HEK293 (cell line): ENCODE data around the gene MSI2.

Source experiments
- CTCF ChIA-PET: fragments of 350-600 bp; formaldehyde crosslinking; extraction: SDS; loops from one replicate; lab custom pipeline; 2021; ENCODE audit warnings: antibody characterized with exemption; lab: Yijun Ruan, JAX
- POLR2A ChIA-PET: fragments of 300-600 bp; formaldehyde crosslinking; extraction: SDS; loops from one replicate; lab custom pipeline; 2020; ENCODE audit warnings: antibody characterized with exemption, inconsistent platforms; lab: Yijun Ruan, JAX
- H3K27ac ChIP-seq: fragments of 200-500 bp; sonication (Bioruptor generic); 2 replicates; pipeline ENCODE4 v1.5.1; 2014; ENCODE audit warnings: low read depth, low read length, control low read depth, inconsistent platforms; ENCODE audit errors: extremely low read depth
- H3K36me3 ChIP-seq, 2 experiments: fragments of 200-500 bp in 1 of 2; sonication (Bioruptor generic) in 1 of 2; 1 replicate in 1 of 2; 2 replicates in 1 of 2; pipeline ENCODE4 v1.5.1; 2014 to 2017; ENCODE audit warnings: inconsistent platforms in 2 of 2, low read length in 2 of 2; ENCODE audit not compliant: control insufficient read depth in 2 of 2, insufficient read depth in 1 of 2
- H3K4me1 ChIP-seq: fragments of 200-500 bp; sonication (Bioruptor generic); 2 replicates; pipeline ENCODE4 v1.5.1; 2014; ENCODE audit warnings: mild to moderate bottlenecking, low read length, inconsistent platforms; ENCODE audit not compliant: control insufficient read depth, insufficient read depth
- H3K4me3 ChIP-seq: 2 replicates; pipeline ENCODE4 v1.5.1; 2011; ENCODE audit warnings: low read depth, mild to moderate bottlenecking, control low read depth, low read length, moderate library complexity
- H3K9me3 ChIP-seq: fragments of 200-500 bp; sonication (Bioruptor generic); 2 replicates; pipeline ENCODE4 v1.5.1; 2014; ENCODE audit warnings: low read depth, low read length, inconsistent platforms; ENCODE audit not compliant: control insufficient read depth, insufficient read depth
- KLF7 ChIP-seq: fragments of 450-650 bp; formaldehyde crosslinking; IDR thresholded peaks from 2 replicates; pipeline ENCODE4 v1.5.1; 2016; ENCODE audit warnings: missing biosample characterization, missing genetic modification characterization, borderline replicate concordance
- KLF9 ChIP-seq: fragments of 450-650 bp; formaldehyde crosslinking; IDR thresholded peaks from 2 replicates; pipeline ENCODE4 v1.5.1; 2016; ENCODE audit warnings: missing biosample characterization, missing genetic modification characterization, low read depth
- SP7 ChIP-seq: fragments of 450-650 bp; formaldehyde crosslinking; IDR thresholded peaks from 2 replicates; pipeline ENCODE4 v1.5.1; 2016; ENCODE audit warnings: missing biosample characterization, missing genetic modification characterization
- ZBTB20 ChIP-seq: fragments of 450-650 bp; formaldehyde crosslinking; IDR thresholded peaks from 2 replicates; pipeline ENCODE4 v1.5.1; 2016; ENCODE audit warnings: missing biosample characterization, missing genetic modification characterization
- ZBTB7A ChIP-seq: fragments of 450-650 bp; formaldehyde crosslinking; IDR thresholded peaks from 2 replicates; pipeline ENCODE4 v1.5.1; 2016; ENCODE audit warnings: low read depth, missing biosample characterization, missing genetic modification characterization
- ZNF221 ChIP-seq: fragments of 450-650 bp; formaldehyde crosslinking; IDR thresholded peaks from 2 replicates; pipeline ENCODE4 v1.5.1; 2017; ENCODE audit warnings: missing biosample characterization, missing genetic modification characterization, borderline replicate concordance
- ZNF302 ChIP-seq: fragments of 450-650 bp; formaldehyde crosslinking; IDR thresholded peaks from 2 replicates; pipeline ENCODE4 v1.5.1; 2016; ENCODE audit warnings: missing biosample characterization, missing genetic modification characterization, low read depth
- ZNF354C ChIP-seq: fragments of 450-650 bp; formaldehyde crosslinking; IDR thresholded peaks from 2 replicates; pipeline ENCODE4 v1.5.1; 2016; ENCODE audit warnings: missing biosample characterization, missing genetic modification characterization, low read depth, borderline replicate concordance
- ZNF660 ChIP-seq: fragments of 450-650 bp; IDR thresholded peaks from 2 replicates; pipeline ENCODE4 v1.5.1; 2018; ENCODE audit warnings: missing biosample characterization, mild to moderate bottlenecking, missing genetic modification characterization
- ZNF664 ChIP-seq: fragments of 450-650 bp; formaldehyde crosslinking; IDR thresholded peaks from 2 replicates; pipeline ENCODE4 v1.5.1; 2016; ENCODE audit warnings: missing biosample characterization, missing genetic modification characterization
- TF ChIP-seq, protein P1 (sequence below): fragments of 450-650 bp; formaldehyde crosslinking; IDR thresholded peaks from 2 replicates; pipeline ENCODE4 v1.5.1; 2016; ENCODE audit warnings: missing biosample characterization, missing genetic modification characterization
- TF ChIP-seq, protein P2 (sequence below): fragments of 450-650 bp; formaldehyde crosslinking; IDR thresholded peaks from 2 replicates; pipeline ENCODE4 v1.5.1; 2016; ENCODE audit warnings: missing biosample characterization, missing genetic modification characterization
- TF ChIP-seq, protein P3 (sequence below): fragments of 450-650 bp; formaldehyde crosslinking; IDR thresholded peaks from 2 replicates; pipeline ENCODE4 v1.5.1; 2017; ENCODE audit warnings: missing biosample characterization, mild to moderate bottlenecking, missing genetic modification characterization, moderate library complexity
- TF ChIP-seq, protein P4 (sequence below): fragments of 450-650 bp; formaldehyde crosslinking; IDR thresholded peaks from 2 replicates; pipeline ENCODE4 v1.5.1; 2016; ENCODE audit warnings: missing biosample characterization, missing genetic modification characterization

The MSI2 gene

DNA sequence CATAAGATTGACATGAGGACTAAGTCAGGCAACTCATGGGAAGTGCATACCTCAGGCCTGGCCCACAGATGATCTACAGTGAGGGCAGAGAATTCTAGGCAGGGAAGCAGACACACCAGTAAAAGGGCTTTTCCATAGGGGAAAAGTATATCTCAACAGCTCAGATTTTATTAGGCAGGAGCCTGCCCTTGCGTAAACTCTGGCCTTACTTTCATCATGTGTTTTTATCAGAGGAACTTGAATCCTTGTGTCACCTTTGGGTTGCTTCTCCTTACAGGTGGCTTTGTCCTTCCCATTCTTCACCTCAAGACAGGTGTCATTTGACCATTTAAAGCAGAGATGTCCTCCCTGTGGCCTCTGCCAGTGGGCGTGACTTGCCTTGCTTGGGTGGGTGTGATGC lies 138.1 kb downstream of the MSI2 start:
- H3K27ac ChIP-seq = no peak overlapping the region
- TF ChIP-seq ZBTB7A (tag by site-specific recombination) = no peak
- TF ChIP-seq, protein P1, sequence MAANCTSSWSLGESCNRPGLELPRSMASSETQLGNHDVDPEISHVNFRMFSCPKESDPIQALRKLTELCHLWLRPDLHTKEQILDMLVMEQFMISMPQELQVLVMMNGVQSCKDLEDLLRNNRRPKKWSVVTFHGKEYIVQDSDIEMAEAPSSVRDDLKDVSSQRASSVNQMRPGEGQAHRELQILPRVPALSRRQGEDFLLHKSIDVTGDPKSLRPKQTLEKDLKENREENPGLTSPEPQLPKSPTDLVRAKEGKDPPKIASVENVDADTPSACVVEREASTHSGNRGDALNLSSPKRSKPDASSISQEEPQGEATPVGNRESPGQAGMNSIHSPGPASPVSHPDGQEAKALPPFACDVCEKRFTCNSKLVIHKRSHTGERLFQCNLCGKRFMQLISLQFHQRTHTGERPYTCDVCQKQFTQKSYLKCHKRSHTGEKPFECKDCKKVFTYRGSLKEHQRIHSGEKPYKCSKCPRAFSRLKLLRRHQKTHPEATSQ (tag by site-specific recombination) = no peak
- TF ChIP-seq, protein P2, sequence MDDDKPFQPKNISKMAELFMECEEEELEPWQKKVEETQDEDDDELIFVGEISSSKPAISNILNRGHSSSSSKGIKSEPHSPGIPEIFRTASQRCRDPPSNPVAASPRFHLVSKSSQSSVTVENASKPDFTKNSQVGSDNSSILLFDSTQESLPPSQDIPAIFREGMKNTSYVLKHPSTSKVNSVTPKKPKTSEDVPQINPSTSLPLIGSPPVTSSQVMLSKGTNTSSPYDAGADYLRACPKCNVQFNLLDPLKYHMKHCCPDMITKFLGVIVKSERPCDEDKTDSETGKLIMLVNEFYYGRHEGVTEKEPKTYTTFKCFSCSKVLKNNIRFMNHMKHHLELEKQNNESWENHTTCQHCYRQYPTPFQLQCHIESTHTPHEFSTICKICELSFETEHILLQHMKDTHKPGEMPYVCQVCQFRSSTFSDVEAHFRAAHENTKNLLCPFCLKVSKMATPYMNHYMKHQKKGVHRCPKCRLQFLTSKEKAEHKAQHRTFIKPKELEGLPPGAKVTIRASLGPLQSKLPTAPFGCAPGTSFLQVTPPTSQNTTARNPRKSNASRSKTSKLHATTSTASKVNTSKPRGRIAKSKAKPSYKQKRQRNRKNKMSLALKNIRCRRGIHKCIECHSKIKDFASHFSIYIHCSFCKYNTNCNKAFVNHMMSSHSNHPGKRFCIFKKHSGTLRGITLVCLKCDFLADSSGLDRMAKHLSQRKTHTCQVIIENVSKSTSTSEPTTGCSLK = no peak
- no peak for TF ChIP-seq ZNF660 (tag by site-specific recombination)
- TF ChIP-seq ZBTB20 (tag by site-specific recombination) = no peak
- TF ChIP-seq ZNF664 (tag by site-specific recombination) = no peak
- TF ChIP-seq ZNF302 (tag by site-specific recombination) = no peak
- TF ChIP-seq, protein P3, sequence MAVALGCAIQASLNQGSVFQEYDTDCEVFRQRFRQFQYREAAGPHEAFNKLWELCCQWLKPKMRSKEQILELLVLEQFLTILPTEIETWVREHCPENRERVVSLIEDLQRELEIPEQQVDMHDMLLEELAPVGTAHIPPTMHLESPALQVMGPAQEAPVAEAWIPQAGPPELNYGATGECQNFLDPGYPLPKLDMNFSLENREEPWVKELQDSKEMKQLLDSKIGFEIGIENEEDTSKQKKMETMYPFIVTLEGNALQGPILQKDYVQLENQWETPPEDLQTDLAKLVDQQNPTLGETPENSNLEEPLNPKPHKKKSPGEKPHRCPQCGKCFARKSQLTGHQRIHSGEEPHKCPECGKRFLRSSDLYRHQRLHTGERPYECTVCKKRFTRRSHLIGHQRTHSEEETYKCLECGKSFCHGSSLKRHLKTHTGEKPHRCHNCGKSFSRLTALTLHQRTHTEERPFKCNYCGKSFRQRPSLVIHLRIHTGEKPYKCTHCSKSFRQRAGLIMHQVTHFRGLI (tag by site-specific recombination) = no peak
- no peak for TF ChIP-seq ZNF354C (tag by site-specific recombination)
- TF ChIP-seq ZNF221 (tag by site-specific recombination) = no peak
- H3K4me1 ChIP-seq = no peaks in the 10 kb centered on the region
- H3K36me3 ChIP-seq = no peaks in the 10 kb centered on the region
- ChIA-PET CTCF (interaction anchor here (0.6 to 1.2 kb wide), 2 partner anchors 12 to 197 kb away, joined by 3 to 7 read pairs; no protein-coding TSS in a partner anchor), POLR2A (no interaction called here)
- H3K9me3 ChIP-seq = peaks cover 2% of the 10 kb centered on the region; the same call in 1 of the 2 replicates
- H3K4me3 ChIP-seq = no peak overlapping the region

DNA sequence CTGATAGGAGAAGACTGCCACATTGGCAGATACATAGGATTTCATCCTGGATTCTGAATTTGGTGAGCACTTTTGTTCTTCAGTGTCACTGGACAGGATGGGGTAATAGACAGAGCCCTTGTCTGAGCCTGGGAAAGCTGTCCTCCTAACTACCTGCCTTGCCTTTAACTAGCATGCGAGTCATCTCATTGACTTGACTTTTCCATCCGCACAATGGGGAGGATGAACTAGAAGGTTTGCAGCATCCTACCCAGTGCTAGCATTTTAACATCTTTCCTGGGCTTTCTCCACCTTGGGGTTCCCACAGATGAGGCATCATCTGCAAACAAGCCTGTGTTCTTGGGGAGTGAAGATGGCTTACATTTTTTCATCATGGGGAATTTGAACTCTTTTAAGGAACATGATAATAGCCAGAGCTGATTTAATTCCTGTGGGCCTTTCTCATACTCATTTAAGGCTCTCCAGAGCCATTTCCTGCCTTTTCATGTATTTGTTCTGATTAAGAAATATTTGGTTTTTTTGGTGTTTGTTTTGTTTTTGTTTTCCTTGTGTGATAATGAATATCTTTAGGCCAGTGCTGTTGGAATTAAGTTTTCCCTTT lies 139.5 kb downstream of the MSI2 start:
- ChIA-PET POLR2A (no interaction called here), CTCF (no interaction called here)
- TF ChIP-seq KLF7 (tag by site-specific recombination) (no peak), KLF9 (no peak)
- Histone ChIP-seq H3K27ac (no peak overlapping the region), H3K36me3 (no peaks in the 10 kb centered on the region), H3K4me3 (no peak overlapping the region), H3K4me1 (no peaks in the 10 kb centered on the region), H3K9me3 (peaks cover 2% of the 10 kb centered on the region; the same call in 1 of the 2 replicates)

DNA sequence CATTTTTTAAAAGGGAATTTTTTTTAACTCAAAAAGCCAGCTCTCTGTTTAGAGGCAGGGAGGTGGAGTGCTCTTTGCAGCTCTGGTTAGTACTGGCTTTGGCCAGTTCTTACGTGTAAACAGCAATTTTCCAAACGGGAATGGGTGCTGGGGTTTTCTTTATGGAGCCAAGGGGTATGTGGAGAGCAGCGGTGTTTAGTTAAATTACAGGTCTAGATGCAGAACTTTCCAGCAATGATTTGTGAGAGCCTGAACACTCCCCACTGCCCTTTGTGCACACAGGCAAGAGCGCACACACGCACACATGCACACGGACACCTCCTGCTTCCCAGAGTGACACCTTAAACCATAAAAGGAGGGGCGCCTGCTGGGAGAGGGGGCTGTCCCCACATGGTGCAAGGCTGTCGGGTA lies 140.2 kb downstream of the MSI2 start:
- H3K4me1 ChIP-seq = no peaks in the 10 kb centered on the region
- CTCF ChIA-PET = no interaction called here

More for the DNA sequence above, 140.2 kb downstream of the MSI2 start:
- Histone ChIP-seq H3K9me3 (peaks cover 2% of the 10 kb centered on the region; the same call in 1 of the 2 replicates), H3K36me3 (peaks cover 0 to 4% of the 10 kb centered on the region in 2 experiments; a peak in 1 of 3 replicates), H3K27ac (no peak overlapping the region), H3K4me3 (no peak overlapping the region)
- TF ChIP-seq SP7 (tag by site-specific recombination) = peak; percentile 33; the same call in 1 of the 2 replicates
- TF ChIP-seq, protein P4, sequence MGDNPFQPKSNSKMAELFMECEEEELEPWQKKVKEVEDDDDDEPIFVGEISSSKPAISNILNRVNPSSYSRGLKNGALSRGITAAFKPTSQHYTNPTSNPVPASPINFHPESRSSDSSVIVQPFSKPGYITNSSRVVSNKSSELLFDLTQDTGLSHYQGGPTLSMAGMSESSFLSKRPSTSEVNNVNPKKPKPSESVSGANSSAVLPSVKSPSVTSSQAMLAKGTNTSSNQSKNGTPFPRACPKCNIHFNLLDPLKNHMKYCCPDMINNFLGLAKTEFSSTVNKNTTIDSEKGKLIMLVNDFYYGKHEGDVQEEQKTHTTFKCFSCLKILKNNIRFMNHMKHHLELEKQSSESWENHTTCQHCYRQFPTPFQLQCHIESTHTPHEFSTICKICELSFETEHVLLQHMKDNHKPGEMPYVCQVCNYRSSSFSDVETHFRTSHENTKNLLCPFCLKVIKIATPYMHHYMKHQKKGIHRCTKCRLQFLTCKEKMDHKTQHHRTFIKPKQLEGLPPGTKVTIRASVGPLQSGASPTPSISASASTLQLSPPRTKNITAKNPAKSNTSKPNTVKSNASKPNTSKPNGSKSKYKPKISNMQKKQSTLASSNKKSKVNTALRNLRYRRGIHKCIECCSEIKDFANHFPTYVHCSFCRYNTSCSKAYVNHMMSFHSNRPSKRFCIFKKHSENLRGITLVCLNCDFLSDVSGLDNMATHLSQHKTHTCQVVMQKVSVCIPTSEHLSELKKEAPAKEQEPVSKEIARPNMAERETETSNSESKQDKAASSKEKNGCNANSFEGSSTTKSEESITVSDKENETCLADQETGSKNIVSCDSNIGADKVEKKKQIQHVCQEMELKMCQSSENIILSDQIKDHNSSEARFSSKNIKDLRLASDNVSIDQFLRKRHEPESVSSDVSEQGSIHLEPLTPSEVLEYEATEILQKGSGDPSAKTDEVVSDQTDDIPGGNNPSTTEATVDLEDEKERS (tag by site-specific recombination) = no peak
- POLR2A ChIA-PET = interaction anchor here (0.6 kb wide), 1 partner anchor 97 kb away, joined by 3 read pairs; no protein-coding TSS in a partner anchor
